IgD-negative memory B cell (primary cell): ENCODE data around the gene ANO1. TPM values are rescaled to one million over a fixed set of nuclear protein-coding genes. Genes with fewer than 3 reads are reported as not detected.

Experiments used
- H3K27ac Mint-ChIP-seq, 3 donors: one replicate each; pipeline ENCODE4 v1.8.0; 2020 to 2022; ENCODE audit warnings: mild to moderate bottlenecking in 3 of 3, mixed read lengths in 3 of 3, moderate library complexity in 1 of 3
- H3K27me3 Mint-ChIP-seq: one replicate; pipeline ENCODE4 v1.8.0; 2021; ENCODE audit warnings: mixed read lengths
- H3K36me3 Mint-ChIP-seq: one replicate; pipeline ENCODE4 v1.8.0; 2020; ENCODE audit warnings: mild to moderate bottlenecking, mixed read lengths
- H3K4me1 Mint-ChIP-seq, 3 donors: one replicate each; pipeline ENCODE4 v1.8.0; 2020 to 2022; ENCODE audit warnings: mixed read lengths in 3 of 3, mild to moderate bottlenecking in 1 of 3
- H3K4me3 Mint-ChIP-seq, 4 donors: one replicate each; pipeline ENCODE4 v1.8.0; 2020 to 2022; ENCODE audit warnings: mild to moderate bottlenecking in 4 of 4, mixed read lengths in 4 of 4, moderate library complexity in 3 of 4
- H3K9me3 Mint-ChIP-seq, 3 donors: one replicate each; pipeline ENCODE4 v1.8.0; 2020 to 2021; ENCODE audit warnings: mixed read lengths in 3 of 3, mild to moderate bottlenecking in 1 of 3
- polyA plus RNA-seq: library from polyadenylated mRNA; unstranded; fragments of 300-500 nt; fragmentation: Illumina TruSeq; gene quantifications from one replicate; pipeline ENCODE4 v1.2.3, GENCODE V29; 2021

The ANO1 gene
- polyA plus RNA-seq, 1 donor from 2014 or later = not detected

DNA sequence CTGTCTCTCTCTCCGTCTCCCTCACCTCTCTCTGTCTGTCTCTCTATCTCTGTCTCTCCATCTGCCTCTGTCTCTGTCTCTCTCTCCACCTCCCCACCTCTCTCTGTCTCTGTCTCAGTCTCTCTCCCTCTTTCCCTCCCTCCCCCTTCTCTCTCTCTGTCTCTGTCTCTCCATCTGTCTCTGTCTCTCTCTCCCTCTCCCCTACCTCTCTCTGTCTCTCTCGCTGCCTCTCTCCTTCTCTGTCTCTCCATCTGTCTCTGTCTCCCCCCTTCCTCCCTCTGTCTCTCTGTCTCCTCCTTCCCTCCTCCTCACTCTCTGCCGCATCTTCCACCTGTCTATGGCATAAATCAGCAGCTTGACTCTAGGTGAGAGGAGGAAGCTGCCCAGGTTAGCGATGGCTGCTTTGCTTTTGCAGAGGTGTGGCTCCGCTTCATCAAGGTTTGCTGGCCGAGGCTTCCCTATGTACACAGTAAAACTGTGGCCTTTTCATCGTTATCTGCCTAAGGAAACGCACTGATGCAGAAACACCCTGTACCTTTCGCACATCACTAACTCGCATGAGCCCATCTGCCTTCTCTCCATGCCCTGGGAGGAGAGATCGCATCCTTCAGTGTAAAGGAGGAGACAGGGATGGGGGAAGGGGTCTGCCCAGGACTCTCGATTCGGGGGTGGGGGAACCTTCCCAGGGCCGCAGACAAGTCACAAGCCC, 44.5 kb downstream of the ANO1 start:
- Mint-ChIP-seq H3K27ac (no peak overlapping the region), H3K9me3 (peaks cover 0 to 4% (median 0%) of the 10 kb centered on the region in 3 donors), H3K4me3 (no peak overlapping the region), H3K4me1 (no peaks in the 10 kb centered on the region), H3K27me3 (peaks cover 5% of the 10 kb centered on the region), H3K36me3 (no peaks in the 10 kb centered on the region)

- Mint-ChIP-seq H3K27me3 (peaks cover 4% of the 10 kb centered on the region), H3K9me3 (peaks cover 0 to 2% (median 0%) of the 10 kb centered on the region in 3 donors), H3K4me1 (no peaks in the 10 kb centered on the region), H3K36me3 (no peaks in the 10 kb centered on the region), H3K4me3 (no peak overlapping the region), H3K27ac (no peak overlapping the region)
Measured at GRCh38 chr11:70123711-70124110, 45.6 kb downstream of the ANO1 start.

DNA sequence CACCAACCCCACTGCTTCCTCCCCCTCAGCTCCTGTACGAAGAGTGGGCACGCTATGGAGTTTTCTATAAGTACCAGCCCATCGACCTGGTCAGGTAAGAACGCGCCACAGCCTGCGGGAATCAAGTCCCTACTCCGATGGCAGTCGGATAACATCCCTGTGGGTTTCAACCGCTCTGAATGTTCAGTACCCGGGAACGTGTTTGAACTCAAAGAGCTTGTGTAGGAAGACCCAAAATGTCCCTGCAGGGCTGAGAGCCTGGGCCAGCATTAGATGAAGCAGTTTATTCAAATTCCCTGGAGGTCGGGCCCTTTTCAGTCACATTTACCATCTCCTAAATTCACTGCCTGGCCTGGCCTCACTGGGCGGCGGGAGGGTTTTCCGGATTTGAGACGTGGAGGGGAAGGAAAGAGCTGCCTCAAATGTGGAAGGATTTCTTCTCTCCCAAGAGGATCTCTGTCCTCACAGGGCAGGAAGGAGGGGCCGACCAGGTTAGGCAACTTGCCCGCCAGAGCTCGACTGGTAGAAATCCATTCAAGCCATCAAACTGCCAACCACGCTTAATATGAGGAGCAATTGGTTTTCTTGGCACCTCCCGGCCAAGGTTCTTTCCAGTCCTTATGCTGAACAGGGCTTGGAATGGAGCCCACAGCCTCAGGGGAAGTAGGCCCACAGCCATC, 46.3 kb downstream of the ANO1 start:
- H3K4me3 Mint-ChIP-seq = no peak overlapping the region
- no peak overlapping the region for H3K27ac Mint-ChIP-seq
- peaks cover 0 to 2% (median 0%) of the 10 kb centered on the region in 3 donors for H3K9me3 Mint-ChIP-seq
- H3K36me3 Mint-ChIP-seq = no peaks in the 10 kb centered on the region
- H3K4me1 Mint-ChIP-seq = no peaks in the 10 kb centered on the region
- H3K27me3 Mint-ChIP-seq = peaks cover 4% of the 10 kb centered on the region

DNA sequence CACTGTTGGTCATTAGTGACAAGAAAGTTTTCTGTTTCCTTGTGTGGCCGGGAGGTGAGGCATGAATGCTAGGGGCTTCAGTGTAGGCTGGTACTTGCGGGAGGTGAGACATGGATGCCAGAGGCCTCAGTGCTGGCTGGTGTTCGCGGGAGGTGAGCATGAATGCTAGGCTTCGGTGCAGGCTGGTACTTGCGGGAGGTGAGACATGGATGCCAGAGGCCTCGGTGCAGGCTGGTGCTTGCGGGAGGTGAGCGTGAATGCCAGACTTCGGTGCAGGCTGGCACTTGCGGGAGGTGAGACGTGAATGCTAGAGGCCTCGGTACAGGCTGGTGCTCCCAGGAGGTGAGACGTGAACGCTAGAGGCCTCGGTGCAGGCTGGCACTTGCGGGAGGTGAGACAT, 48.4 kb downstream of the ANO1 start:
- no peaks in the 10 kb centered on the region for H3K36me3 Mint-ChIP-seq
- no peaks in the 10 kb centered on the region for H3K4me1 Mint-ChIP-seq
- H3K4me3 Mint-ChIP-seq = no peak overlapping the region
- H3K27ac Mint-ChIP-seq = no peak overlapping the region
- H3K9me3 Mint-ChIP-seq = no peaks in the 10 kb centered on the region
- H3K27me3 Mint-ChIP-seq = peaks cover 6% of the 10 kb centered on the region

DNA sequence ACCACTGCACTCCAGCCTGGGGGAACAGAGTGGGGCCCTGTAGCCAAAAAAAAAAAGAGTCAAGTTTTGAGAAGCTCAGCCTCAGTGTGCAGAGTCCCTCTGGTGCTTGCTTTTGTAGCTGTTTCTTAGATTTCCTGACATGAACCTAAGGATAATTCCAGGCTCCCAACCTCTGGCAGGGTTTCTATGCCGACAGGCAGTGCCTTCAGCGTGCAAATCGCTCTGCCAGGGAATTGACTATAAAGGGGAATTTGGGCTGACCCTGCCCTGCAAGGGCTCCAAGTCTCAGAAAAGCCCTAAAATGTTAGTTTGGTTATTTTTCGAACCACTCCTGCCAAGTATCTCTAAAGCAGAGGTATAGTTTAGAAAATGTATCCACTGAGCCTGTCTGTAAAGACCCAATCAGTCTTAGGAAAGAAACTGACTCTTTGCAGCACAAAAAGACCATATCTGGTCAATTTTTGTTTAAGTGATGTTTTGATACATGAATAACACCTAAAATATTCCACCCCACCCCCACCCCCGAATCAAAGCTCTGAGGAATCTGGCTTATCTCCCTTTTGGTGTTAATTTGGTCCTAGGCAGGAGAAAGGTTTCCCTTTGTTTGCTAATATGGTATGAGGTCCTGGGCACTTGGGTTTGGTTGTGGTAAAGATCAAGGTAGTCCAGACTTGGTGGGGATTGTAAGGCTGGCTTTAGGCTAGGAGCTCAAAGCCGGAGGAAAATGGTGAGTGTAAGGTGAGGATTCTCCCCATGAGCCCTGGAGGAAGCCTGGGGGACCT, 49.7 kb downstream of the ANO1 start:
- no peaks in the 10 kb centered on the region for H3K9me3 Mint-ChIP-seq
- H3K27me3 Mint-ChIP-seq = peaks cover 3% of the 10 kb centered on the region
- H3K4me1 Mint-ChIP-seq = no peaks in the 10 kb centered on the region
- H3K4me3 Mint-ChIP-seq = no peak overlapping the region
- no peak overlapping the region for H3K27ac Mint-ChIP-seq
- no peaks in the 10 kb centered on the region for H3K36me3 Mint-ChIP-seq

- Mint-ChIP-seq H3K27ac (no peak overlapping the region), H3K4me3 (no peak overlapping the region), H3K27me3 (peaks cover 2% of the 10 kb centered on the region), H3K9me3 (no peaks in the 10 kb centered on the region), H3K4me1 (no peaks in the 10 kb centered on the region), H3K36me3 (no peaks in the 10 kb centered on the region)
Measured at GRCh38 chr11:70128435-70128906, 50.4 kb downstream of the ANO1 start.

GRCh38 chr11:70129051-70129592, 51.0 kb downstream of the ANO1 start:
- Mint-ChIP-seq H3K27ac (no peak overlapping the region), H3K9me3 (no peaks in the 10 kb centered on the region), H3K4me1 (no peaks in the 10 kb centered on the region), H3K27me3 (peaks cover 2% of the 10 kb centered on the region), H3K4me3 (peak overlapping the region in 1 of 4 donors; percentile 9), H3K36me3 (no peaks in the 10 kb centered on the region)

- H3K27me3 Mint-ChIP-seq = peaks cover 2% of the 10 kb centered on the region
- no peak overlapping the region for H3K4me3 Mint-ChIP-seq
- no peaks in the 10 kb centered on the region for H3K9me3 Mint-ChIP-seq
- H3K4me1 Mint-ChIP-seq = no peaks in the 10 kb centered on the region
- H3K27ac Mint-ChIP-seq = no peak overlapping the region
- no peaks in the 10 kb centered on the region for H3K36me3 Mint-ChIP-seq
Measured at GRCh38 chr11:70130636-70131035, 52.5 kb downstream of the ANO1 start.

GRCh38 chr11:70131606-70132190, 53.6 kb downstream of the ANO1 start:
- no peaks in the 10 kb centered on the region for H3K4me1 Mint-ChIP-seq
- no peak overlapping the region for H3K4me3 Mint-ChIP-seq
- H3K27ac Mint-ChIP-seq = peak overlapping the region in 1 of 3 donors; percentile 35
- peaks cover 2% of the 10 kb centered on the region for H3K27me3 Mint-ChIP-seq
- H3K9me3 Mint-ChIP-seq = no peaks in the 10 kb centered on the region
- no peaks in the 10 kb centered on the region for H3K36me3 Mint-ChIP-seq

GRCh38 chr11:70132641-70133040, 54.5 kb downstream of the ANO1 start:
- H3K27ac Mint-ChIP-seq = peak overlapping the region in 1 of 3 donors; percentile 19
- H3K4me3 Mint-ChIP-seq = no peak overlapping the region
- peaks cover 2% of the 10 kb centered on the region for H3K27me3 Mint-ChIP-seq
- no peaks in the 10 kb centered on the region for H3K4me1 Mint-ChIP-seq
- H3K36me3 Mint-ChIP-seq = no peaks in the 10 kb centered on the region
- H3K9me3 Mint-ChIP-seq = no peaks in the 10 kb centered on the region

- no peaks in the 10 kb centered on the region for H3K36me3 Mint-ChIP-seq
- no peak overlapping the region for H3K4me3 Mint-ChIP-seq
- no peaks in the 10 kb centered on the region for H3K9me3 Mint-ChIP-seq
- H3K27ac Mint-ChIP-seq = no peak overlapping the region
- peaks cover 2% of the 10 kb centered on the region for H3K27me3 Mint-ChIP-seq
- H3K4me1 Mint-ChIP-seq = no peaks in the 10 kb centered on the region
Measured at GRCh38 chr11:70133771-70134335, 55.7 kb downstream of the ANO1 start.

DNA sequence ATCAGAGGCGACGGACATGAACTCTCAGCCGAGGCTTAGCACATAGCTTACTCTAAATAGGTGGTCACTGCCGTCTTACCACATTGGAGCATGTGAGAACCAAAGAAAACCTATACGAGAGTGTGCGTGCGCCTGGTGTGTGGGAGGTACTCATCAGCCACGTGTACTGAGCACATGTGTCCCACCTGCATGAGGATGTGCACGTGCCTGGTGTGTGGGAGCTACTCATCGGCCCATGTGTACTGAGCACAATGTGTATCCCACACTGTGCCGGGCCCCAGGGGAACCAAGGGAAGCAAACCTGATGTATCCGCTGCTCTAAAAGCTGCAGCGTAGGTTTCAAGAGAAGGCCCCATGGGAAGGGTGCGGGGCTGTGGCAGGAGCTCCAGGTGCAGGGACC, 56.4 kb downstream of the ANO1 start:
- Mint-ChIP-seq H3K4me1 (no peaks in the 10 kb centered on the region), H3K27me3 (peaks cover 2% of the 10 kb centered on the region), H3K27ac (no peak overlapping the region), H3K36me3 (no peaks in the 10 kb centered on the region), H3K9me3 (no peaks in the 10 kb centered on the region), H3K4me3 (no peak overlapping the region)

GRCh38 chr11:70135142-70135541, 57.0 kb downstream of the ANO1 start:
- Mint-ChIP-seq H3K9me3 (no peaks in the 10 kb centered on the region), H3K27me3 (peaks cover 2% of the 10 kb centered on the region), H3K4me1 (no peaks in the 10 kb centered on the region), H3K27ac (no peak overlapping the region), H3K4me3 (no peak overlapping the region), H3K36me3 (no peaks in the 10 kb centered on the region)

- peaks cover 3% of the 10 kb centered on the region for H3K27me3 Mint-ChIP-seq
- H3K4me3 Mint-ChIP-seq = no peak overlapping the region
- H3K27ac Mint-ChIP-seq = no peak overlapping the region
- H3K36me3 Mint-ChIP-seq = no peaks in the 10 kb centered on the region
- no peaks in the 10 kb centered on the region for H3K4me1 Mint-ChIP-seq
- H3K9me3 Mint-ChIP-seq = no peaks in the 10 kb centered on the region
Measured at GRCh38 chr11:70135625-70136059, 57.5 kb downstream of the ANO1 start.
